GM23338 (cell line): ENCODE measurements around the gene EIF5A.

ENCODE experiments used
- CREB1 ChIP-seq: fragments of 250-450 bp; sonication (Bioruptor Pico); IDR thresholded peaks from 2 replicates; pipeline ENCODE4 v1.5.0; 2020; ENCODE audit warnings: low read depth, mild to moderate bottlenecking, moderate library complexity
- ETS1 ChIP-seq: IDR thresholded peaks from 2 replicates; pipeline ENCODE4 v1.6.1; 2016; ENCODE audit warnings: antibody characterized with exemption
- EZH2 ChIP-seq: fragments of 200-600 bp; sonication (generic); IDR thresholded peaks from one replicate; pipeline ENCODE4 v1.8.0; 2017; ENCODE audit warnings: antibody characterized with exemption, mild to moderate bottlenecking, low read depth; ENCODE audit not compliant: unreplicated experiment
- EZH2phosphoT487 ChIP-seq: fragments of 200-600 bp; sonication (generic); IDR thresholded peaks from one replicate; pipeline ENCODE4 v1.8.1; 2018; ENCODE audit warnings: antibody characterized with exemption; ENCODE audit not compliant: unreplicated experiment
- JUNB ChIP-seq: IDR thresholded peaks from one replicate; pipeline ENCODE4 v1.6.1; 2016; ENCODE audit warnings: antibody characterized with exemption; ENCODE audit not compliant: unreplicated experiment
- POLR2AphosphoS5 ChIP-seq: IDR thresholded peaks from 2 replicates; pipeline ENCODE4 v1.6.1; 2016; ENCODE audit warnings: antibody characterized with exemption, low read depth
- STAT1 ChIP-seq: IDR thresholded peaks from one replicate; pipeline ENCODE4 v1.6.1; 2016; ENCODE audit warnings: antibody characterized with exemption; ENCODE audit not compliant: unreplicated experiment
- ZNF114 ChIP-seq: fragments of 250-450 bp; sonication (Bioruptor Pico); IDR thresholded peaks from 2 replicates; pipeline ENCODE4 v1.5.0; 2020; ENCODE audit warnings: mild to moderate bottlenecking, moderate library complexity
- ZNF331 ChIP-seq: fragments of 250-450 bp; sonication (Bioruptor Pico); IDR thresholded peaks from 2 replicates; pipeline ENCODE4 v1.5.0; 2020; ENCODE audit warnings: low read depth, mild to moderate bottlenecking, moderate library complexity
- TF ChIP-seq, protein P1 (sequence below), 2 experiments: fragments of 200-600 bp in 1 of 2; sonication (generic) in 1 of 2; conservative IDR thresholded peaks; 2 replicates each; pipeline versions ENCODE4 v1.5.1 to v1.6.1; 2016 to 2017; ENCODE audit warnings: antibody characterized with exemption in 2 of 2, low read depth in 2 of 2, mild to moderate bottlenecking in 2 of 2, moderate library complexity in 1 of 2
- TF ChIP-seq, protein P2 (sequence below): IDR thresholded peaks from one replicate; pipeline ENCODE4 v1.6.1; 2018; ENCODE audit warnings: antibody characterized with exemption; ENCODE audit not compliant: unreplicated experiment

DNA sequence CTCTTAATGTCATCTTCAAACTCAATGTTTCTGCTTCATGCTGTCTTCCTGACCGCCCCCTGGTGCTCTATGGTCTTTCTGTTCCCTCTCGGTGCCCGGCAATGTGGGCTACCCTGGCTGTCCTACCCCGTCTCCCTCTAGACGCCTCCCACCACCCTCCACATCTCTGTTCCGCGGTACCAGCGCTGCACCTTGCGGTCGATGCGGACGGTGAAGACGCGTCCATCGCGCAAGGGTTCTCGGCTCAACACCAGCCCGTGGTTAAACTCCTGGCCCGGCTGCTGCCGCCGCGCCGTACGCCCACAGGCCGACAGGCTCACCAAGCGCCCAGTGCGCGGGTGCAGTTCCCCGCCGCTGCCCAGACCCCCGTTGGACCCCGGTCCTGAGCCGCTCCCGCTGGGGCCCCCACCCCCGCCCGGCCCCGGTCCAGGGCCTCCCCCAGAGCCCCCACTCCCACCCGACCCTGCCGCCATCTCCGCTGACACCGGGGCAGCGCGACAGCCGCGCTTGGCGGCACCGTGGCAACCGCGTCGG, 21.5 kb downstream of the EIF5A start, which contains the start of gene NEURL4:
- TF ChIP-seq, protein P1, sequence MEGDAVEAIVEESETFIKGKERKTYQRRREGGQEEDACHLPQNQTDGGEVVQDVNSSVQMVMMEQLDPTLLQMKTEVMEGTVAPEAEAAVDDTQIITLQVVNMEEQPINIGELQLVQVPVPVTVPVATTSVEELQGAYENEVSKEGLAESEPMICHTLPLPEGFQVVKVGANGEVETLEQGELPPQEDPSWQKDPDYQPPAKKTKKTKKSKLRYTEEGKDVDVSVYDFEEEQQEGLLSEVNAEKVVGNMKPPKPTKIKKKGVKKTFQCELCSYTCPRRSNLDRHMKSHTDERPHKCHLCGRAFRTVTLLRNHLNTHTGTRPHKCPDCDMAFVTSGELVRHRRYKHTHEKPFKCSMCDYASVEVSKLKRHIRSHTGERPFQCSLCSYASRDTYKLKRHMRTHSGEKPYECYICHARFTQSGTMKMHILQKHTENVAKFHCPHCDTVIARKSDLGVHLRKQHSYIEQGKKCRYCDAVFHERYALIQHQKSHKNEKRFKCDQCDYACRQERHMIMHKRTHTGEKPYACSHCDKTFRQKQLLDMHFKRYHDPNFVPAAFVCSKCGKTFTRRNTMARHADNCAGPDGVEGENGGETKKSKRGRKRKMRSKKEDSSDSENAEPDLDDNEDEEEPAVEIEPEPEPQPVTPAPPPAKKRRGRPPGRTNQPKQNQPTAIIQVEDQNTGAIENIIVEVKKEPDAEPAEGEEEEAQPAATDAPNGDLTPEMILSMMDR (conservative IDR thresholded peaks at IDR 0.05; ENCODE audit: low read depth in 2 of 2) = no peak
- no peak for TF ChIP-seq ZNF114 (CRISPR knock-in tag)
- TF ChIP-seq EZH2phosphoT487 = no peak
- no peak for TF ChIP-seq EZH2
- peak; percentile 9; the same call in 1 of the 2 replicates for TF ChIP-seq POLR2AphosphoS5
- no peak for TF ChIP-seq ZNF331 (CRISPR knock-in tag)
- TF ChIP-seq, protein P2, sequence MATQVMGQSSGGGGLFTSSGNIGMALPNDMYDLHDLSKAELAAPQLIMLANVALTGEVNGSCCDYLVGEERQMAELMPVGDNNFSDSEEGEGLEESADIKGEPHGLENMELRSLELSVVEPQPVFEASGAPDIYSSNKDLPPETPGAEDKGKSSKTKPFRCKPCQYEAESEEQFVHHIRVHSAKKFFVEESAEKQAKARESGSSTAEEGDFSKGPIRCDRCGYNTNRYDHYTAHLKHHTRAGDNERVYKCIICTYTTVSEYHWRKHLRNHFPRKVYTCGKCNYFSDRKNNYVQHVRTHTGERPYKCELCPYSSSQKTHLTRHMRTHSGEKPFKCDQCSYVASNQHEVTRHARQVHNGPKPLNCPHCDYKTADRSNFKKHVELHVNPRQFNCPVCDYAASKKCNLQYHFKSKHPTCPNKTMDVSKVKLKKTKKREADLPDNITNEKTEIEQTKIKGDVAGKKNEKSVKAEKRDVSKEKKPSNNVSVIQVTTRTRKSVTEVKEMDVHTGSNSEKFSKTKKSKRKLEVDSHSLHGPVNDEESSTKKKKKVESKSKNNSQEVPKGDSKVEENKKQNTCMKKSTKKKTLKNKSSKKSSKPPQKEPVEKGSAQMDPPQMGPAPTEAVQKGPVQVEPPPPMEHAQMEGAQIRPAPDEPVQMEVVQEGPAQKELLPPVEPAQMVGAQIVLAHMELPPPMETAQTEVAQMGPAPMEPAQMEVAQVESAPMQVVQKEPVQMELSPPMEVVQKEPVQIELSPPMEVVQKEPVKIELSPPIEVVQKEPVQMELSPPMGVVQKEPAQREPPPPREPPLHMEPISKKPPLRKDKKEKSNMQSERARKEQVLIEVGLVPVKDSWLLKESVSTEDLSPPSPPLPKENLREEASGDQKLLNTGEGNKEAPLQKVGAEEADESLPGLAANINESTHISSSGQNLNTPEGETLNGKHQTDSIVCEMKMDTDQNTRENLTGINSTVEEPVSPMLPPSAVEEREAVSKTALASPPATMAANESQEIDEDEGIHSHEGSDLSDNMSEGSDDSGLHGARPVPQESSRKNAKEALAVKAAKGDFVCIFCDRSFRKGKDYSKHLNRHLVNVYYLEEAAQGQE = no peak
- no peak for TF ChIP-seq JUNB
- TF ChIP-seq ETS1 = no peak
- TF ChIP-seq STAT1 = no peak
- 0 out of 2 replicates have a peak, but pooled peaks have one; percentile 73 for TF ChIP-seq CREB1 (CRISPR knock-in tag)
